Mucosa of gallbladder (tissue), 1 donor: ENCODE results near the gene LMTK2. TPM values are rescaled to one million over a fixed set of nuclear protein-coding genes. Genes with fewer than 3 reads are reported as not detected.

ENCODE experiments used
- DNase-seq: peaks from one replicate; pipeline ENCODE4 v3.0.0-alpha.2; 2020; ENCODE audit warnings: low spot score
- total RNA-seq: library from RNA; stranded (reverse); gene quantifications from one replicate; pipeline ENCODE4 v1.2.1, GENCODE V29; 2021
- donor health status: DM: no; HTN: no; CAD: no.

LMTK2 gene
- 31.2 TPM for total RNA-seq

GRCh38 chr7:98106647-98107312, at the start of gene LMTK2:
Gene LMTK2 (plus strand): TSS chr7:98106862. CDS start chr7:98107178, 316 bp downstream.
- peak; percentile 97 for DNase-seq

GRCh38 chr7:98057157-98057556, 49.5 kb upstream of the LMTK2 start:
- DNase-seq, result no peak

- no peak for DNase-seq
Observed at GRCh38 chr7:98058186-98058585, 48.5 kb upstream of the LMTK2 start.

- no peak for DNase-seq
Observed at GRCh38 chr7:98064233-98064632, 42.4 kb upstream of the LMTK2 start.

- DNase-seq, result no peak
Observed at GRCh38 chr7:98066208-98066607, 40.5 kb upstream of the LMTK2 start.

- DNase-seq, result no peak
Observed at GRCh38 chr7:98066934-98067507, 39.6 kb upstream of the LMTK2 start.

DNA sequence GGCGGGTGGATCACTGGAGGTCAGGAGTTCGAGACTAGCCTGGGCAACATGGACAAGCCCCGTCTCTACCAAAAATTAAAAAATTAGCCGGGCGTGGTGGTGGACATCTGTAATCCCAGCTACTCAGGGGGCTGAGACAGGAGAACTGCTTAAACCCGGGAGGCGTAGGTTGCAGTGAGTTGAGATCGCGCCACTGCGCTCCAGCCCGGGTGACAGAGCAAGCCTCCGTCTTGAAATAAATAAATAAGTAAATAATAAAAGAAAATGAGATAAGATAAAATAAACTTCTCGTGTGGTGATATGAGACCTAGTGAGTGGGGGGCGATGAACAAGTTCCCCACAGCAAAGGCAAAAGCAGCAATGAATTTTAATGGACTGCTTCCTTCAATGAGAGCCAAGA, 33.6 kb upstream of the LMTK2 start:
- DNase-seq, result no peak

GRCh38 chr7:98075801-98076200, 30.9 kb upstream of the LMTK2 start:
- DNase-seq, result no peak

DNA sequence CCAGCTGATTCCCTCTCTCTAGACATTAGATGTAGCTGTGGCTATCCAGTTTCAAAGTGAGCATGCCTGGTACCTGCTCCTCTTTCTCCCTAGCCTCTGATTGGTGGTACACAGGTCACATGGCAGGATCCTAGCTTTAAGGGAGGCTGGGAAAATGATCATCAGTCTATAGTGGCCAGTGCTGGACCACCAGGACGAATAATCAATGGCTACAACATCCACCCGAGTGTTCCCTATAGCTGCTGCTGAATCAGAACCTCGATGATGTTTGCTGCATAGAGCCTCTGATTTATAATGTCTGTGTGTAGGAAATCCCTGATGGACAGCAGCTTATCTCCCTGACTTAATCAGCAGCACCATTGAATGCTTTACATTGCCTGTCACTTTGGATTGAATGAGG, 28.9 kb upstream of the LMTK2 start:
- DNase-seq, result no peak

DNA sequence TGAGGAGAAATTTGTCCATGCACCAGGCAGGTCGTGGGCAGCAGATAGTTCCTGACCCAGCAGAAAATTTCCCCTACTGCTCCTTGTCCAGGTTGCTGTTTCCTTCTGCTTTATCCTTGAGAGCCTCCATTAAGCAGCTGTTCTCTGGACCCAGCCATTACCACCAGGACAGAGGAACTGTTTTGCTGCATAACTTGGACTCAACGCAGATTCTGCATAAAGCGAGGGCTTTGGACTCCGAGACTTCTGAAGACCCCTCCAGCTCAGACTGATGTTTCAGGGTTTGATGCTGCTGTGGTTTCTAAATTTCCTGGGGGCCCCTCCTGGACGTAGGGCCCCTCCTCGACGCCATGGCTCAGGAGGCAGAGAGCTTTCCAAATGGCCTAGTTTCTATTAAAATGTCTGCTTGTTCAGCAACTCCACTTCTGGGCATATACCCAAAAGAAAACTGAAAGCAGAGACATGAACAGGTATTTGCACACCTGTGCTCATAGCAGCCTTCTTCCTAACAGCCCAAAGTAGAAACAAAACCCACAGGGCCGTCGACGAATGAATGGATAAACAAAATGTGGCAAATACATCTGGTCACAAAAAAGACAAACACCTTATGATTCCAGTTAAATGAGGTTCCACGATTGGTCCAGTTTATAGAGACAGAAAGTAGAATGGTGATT, 28.3 kb upstream of the LMTK2 start:
- DNase-seq, result no peak

DNA sequence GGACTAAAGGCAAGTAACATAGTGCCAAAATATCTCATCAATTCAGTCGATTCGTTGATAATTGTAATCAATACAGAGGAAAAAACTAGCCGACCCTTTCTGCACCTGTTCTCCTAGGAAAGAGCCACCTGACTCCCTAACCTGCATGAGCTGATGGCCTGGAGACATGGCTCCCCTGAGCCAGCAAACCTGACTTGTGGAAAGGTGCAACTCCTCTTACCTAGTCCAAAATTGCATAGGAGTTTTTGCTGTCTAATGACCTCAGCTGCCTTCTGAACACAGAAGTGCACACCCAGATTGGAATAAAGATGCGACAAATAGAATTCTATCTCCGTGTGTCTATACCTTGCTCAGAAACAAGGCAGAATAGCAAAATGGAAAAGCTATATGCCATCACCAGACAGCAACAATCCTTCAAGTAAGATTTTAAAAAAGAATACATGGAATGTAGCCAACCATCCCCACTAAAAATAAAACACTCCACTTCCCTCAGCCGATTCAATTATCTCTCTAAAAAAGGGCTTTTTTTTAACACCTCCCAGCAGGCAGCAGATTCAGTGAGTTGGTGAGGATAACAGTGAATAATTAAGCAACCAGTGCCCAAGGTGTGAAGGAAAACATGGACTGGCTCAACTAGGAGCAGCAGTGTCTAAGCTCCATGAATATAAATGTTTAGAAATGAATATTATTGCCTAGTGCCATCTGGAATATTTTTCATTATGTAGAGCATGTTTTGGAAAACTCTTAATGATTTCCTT, 26.6 kb upstream of the LMTK2 start:
- DNase-seq, result no peak

GRCh38 chr7:98081319-98081718, 25.3 kb upstream of the LMTK2 start:
- no peak for DNase-seq

GRCh38 chr7:98084631-98085030, 22.0 kb upstream of the LMTK2 start:
- no peak for DNase-seq

GRCh38 chr7:98085674-98086073, 21.0 kb upstream of the LMTK2 start:
- no peak for DNase-seq

GRCh38 chr7:98086281-98086718, 20.4 kb upstream of the LMTK2 start:
- DNase-seq, result peak; percentile 74

DNA sequence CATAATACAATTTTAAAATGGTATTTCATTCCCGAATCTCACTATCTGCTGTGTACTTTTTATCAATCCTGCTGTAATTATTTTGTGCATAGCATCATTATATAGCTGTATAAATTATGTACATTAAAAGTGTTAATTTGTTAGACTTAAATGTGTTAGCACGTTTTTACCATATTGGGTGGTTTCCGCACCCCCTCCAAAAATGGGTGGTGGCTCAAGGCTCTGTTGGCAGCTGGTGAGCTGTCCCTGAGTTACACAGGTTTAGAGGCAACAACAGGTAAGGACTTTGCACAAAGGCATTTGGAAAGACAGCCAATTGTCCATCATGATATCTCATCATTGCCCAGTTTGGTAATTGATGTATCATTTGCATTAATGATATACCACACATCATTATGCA, 18.6 kb upstream of the LMTK2 start:
- DNase-seq, result no peak

DNA sequence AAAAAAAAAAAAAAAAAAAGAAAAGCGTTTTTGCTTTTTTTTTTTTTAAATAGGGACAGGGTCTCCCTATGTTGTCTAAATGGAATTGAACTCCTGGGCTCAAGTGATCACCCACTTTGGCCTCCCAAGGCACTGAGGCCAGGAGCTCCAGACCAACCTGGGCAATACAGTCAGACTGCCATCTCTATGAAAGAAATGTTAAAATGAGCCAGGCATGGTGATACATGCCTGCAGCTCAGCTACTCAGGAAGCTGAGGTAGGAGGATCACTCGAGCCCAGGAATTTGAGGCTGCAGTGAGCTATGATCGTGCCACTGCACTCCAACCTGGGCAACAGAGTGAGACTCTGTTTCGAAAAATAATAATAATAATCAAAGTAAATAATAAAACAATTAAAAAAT, 16.5 kb upstream of the LMTK2 start:
- DNase-seq, result no peak

GRCh38 chr7:98091061-98091460, 15.6 kb upstream of the LMTK2 start:
- no peak for DNase-seq

DNA sequence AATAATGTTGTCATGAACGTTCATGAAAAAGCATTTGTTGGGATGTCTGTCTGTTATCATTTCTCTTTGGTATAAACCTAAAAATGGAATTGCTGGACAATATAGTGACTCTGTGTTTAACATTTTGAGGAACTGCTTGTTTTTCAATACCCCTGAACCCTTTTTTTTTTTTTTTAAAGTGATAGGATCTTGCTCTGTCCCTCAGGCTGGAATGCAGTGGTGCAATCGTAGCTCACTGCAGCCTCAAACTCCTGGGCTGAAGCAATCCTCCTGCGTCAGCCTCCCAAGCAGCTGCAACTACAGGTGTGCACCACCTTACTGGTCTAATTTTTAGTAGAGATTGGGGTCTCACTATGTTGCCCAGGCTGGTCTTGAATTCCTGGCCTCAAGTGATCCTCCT, 15.1 kb upstream of the LMTK2 start:
- DNase-seq, result no peak

- DNase-seq, result no peak
Observed at GRCh38 chr7:98097042-98097645, 9.5 kb upstream of the LMTK2 start.

DNA sequence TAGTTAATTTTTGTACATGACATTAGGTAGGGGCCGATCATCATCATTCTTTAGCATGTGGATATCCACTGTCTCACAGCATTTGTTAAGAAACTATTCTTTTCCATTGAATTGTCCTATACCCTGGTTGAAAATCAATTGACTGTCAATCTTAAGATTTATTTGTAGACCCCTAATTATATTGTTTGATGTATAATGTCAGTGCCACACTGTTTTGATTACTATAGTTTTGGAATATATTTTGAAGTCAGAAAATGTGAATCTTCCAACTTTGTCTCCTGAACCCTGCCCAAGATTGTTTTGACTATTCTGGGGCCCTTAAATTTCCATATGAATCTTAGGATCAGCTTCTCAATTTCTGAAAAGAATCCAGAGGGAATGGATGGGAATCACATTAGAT, 6.6 kb upstream of the LMTK2 start:
- DNase-seq, result no peak

- no peak for DNase-seq
Observed at GRCh38 chr7:98102170-98102569, 4.5 kb upstream of the LMTK2 start.
